Gastroesophageal sphincter (tissue), 4 donors: ENCODE data around the gene ENC1. TPM values are rescaled to one million over a fixed set of nuclear protein-coding genes. Genes with fewer than 3 reads are reported as not detected.
A peak's percentile ranks its signal among the peaks of the same experiment; 100 is the strongest.
"Not testable (repeated sequence)": the region's sequence is repeated elsewhere in the genome, so short reads cannot be mapped to it uniquely, and the experiment has no call there.

ENCODE experiments used
- ATAC-seq: fragments of 150-250 bp; one replicate; pipeline ENCODE4 v1.9.1; 2016; ENCODE audit warnings: mild to moderate bottlenecking, moderate library complexity
- H3K27ac ChIP-seq, 4 donors: fragments of 200-600 bp; sonication (generic) in 3 of 4; 1 replicate in 3 of 4; 2 replicates in 1 of 4; pipeline ENCODE4 v1.5.1; 2016 to 2019
- H3K27me3 ChIP-seq: fragments of 200-600 bp; sonication (generic); one replicate; pipeline ENCODE4 v1.5.1; 2019
- H3K36me3 ChIP-seq, 2 donors: fragments of 200-600 bp; sonication (generic); one replicate each; pipeline ENCODE4 v1.5.1; 2019; ENCODE audit warnings: control low read depth in 1 of 2
- H3K4me1 ChIP-seq, 3 donors: fragments of 200-600 bp; sonication (generic); 1 replicate in 2 of 3; 2 replicates in 1 of 3; pipeline ENCODE4 v1.5.1; 2016 to 2019; ENCODE audit warnings: control low read depth in 2 of 3
- H3K4me3 ChIP-seq, 2 donors: fragments of 200-600 bp; sonication (generic); one replicate each; pipeline ENCODE4 v1.5.1; 2019; ENCODE audit warnings: mild to moderate bottlenecking in 1 of 2, moderate library complexity in 1 of 2
- H3K9me3 ChIP-seq, 3 donors: fragments of 200-600 bp; sonication (generic); one replicate each; pipeline ENCODE4 v1.5.1; 2017 to 2019; ENCODE audit warnings: control low read depth in 2 of 3
- EP300 ChIP-seq: sonication (generic); formaldehyde crosslinking; IDR thresholded peaks from one replicate; pipeline ENCODE4 v1.6.1; 2017; ENCODE audit warnings: antibody characterized with exemption, mild to moderate bottlenecking
- POLR2A ChIP-seq, 2 donors: fragments of 450-650 bp; IDR thresholded peaks; one replicate each; pipeline ENCODE4 v1.6.1; 2017; ENCODE audit warnings: antibody characterized with exemption in 2 of 2, mild to moderate bottlenecking in 2 of 2, moderate library complexity in 1 of 2
- POLR2AphosphoS5 ChIP-seq: sonication (generic); formaldehyde crosslinking; IDR thresholded peaks from one replicate; pipeline ENCODE4 v1.6.1; 2017; ENCODE audit warnings: antibody characterized with exemption
- WGBS, 2 donors: methylation state at CpG; one replicate each; pipeline ENCODE4 v1.1.5; 2018; ENCODE audit warnings: low coverage in 1 of 2; 5-methylcytosine and 5-hydroxymethylcytosine counted together
- total RNA-seq, 4 donors: library from RNA; depleted of rRNA; stranded (reverse); fragments of >200 nt; gene quantifications; one replicate each; pipeline ENCODE4 v1.1.0, GENCODE V29; 2016
- TF ChIP-seq, protein P1 (sequence below), 4 experiments: fragments of 200-600 bp in 2 of 4; fragments of 450-650 bp in 2 of 4; sonication (generic) in 1 of 4; IDR thresholded peaks; one replicate each; pipeline ENCODE4 v1.5.1; 2017 to 2019; ENCODE audit warnings: antibody characterized with exemption in 4 of 4, mild to moderate bottlenecking in 2 of 4, moderate library complexity in 2 of 4

The ENC1 gene
- total RNA-seq, 4 donors from 2014 or later, result 4.0 to 14.2 (median 7.7) TPM

DNA sequence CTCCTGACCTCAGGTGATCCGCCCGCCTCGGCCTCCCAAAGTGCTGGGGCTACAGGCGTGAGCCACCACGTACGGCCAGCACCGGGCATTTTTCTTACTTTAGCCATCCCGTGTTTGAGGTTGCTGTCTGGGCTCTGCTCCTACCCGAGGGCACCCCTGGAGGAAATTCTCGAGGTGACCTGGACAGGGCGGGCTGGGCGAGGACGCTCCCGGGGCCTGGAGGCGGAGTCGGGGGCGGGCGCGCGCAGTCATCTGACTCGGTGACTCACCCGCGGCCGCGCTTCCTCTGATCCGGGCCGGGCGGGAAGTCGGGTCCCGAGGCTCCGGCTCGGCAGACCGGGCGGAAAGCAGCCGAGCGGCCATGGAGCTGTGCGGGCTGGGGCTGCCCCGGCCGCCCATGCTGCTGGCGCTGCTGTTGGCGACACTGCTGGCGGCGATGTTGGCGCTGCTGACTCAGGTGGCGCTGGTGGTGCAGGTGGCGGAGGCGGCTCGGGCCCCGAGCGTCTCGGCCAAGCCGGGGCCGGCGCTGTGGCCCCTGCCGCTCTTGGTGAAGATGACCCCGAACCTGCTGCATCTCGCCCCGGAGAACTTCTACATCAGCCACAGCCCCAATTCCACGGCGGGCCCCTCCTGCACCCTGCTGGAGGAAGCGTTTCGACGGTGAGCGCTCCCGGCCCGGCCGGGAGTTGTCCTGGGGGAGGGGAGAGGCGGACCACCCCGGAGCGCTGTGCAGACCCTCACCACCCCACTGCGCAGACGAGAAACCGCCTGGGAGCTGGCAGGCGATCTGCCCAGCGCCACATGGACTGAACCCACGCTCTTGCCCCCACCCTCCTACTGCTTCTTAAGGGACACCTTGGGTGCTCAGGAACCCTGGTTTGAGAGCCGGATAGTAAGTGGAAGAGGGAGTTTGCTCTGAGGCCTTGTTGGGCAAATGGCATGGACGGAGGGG lies 44.6 kb upstream of the ENC1 start, which contains the start of gene HEXB:
Gene HEXB, plus strand, starts transcription at position 334 of the 952 bp plus-strand sequence. Its CDS starts 28 bp downstream, at position 362.
- no peaks in the 10 kb centered on the region for H3K9me3 ChIP-seq
- peaks cover 0 to 33% (median 7%) of the 10 kb centered on the region in 3 donors for H3K4me1 ChIP-seq
- peak within 1 kb of the TSS; percentile 48 to 91 (median 89) for H3K27ac ChIP-seq
- H3K36me3 ChIP-seq, result peaks cover 0 to 14% of the 10 kb centered on the region in 2 donors
- TF ChIP-seq POLR2A (IDR thresholded peaks at IDR 0.05) (peak; percentile 83 to 86), EP300 (no peak), POLR2AphosphoS5 (peak; percentile 65)
- TF ChIP-seq, protein P1, sequence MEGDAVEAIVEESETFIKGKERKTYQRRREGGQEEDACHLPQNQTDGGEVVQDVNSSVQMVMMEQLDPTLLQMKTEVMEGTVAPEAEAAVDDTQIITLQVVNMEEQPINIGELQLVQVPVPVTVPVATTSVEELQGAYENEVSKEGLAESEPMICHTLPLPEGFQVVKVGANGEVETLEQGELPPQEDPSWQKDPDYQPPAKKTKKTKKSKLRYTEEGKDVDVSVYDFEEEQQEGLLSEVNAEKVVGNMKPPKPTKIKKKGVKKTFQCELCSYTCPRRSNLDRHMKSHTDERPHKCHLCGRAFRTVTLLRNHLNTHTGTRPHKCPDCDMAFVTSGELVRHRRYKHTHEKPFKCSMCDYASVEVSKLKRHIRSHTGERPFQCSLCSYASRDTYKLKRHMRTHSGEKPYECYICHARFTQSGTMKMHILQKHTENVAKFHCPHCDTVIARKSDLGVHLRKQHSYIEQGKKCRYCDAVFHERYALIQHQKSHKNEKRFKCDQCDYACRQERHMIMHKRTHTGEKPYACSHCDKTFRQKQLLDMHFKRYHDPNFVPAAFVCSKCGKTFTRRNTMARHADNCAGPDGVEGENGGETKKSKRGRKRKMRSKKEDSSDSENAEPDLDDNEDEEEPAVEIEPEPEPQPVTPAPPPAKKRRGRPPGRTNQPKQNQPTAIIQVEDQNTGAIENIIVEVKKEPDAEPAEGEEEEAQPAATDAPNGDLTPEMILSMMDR (IDR thresholded peaks at IDR 0.05), result peak in 2 of 4 experiments; percentile 6 to 13
- H3K4me3 ChIP-seq, result peak within 1 kb of the TSS; percentile 79 to 84
- peak; percentile 99 for ATAC-seq
- WGBS, 2 donors, result 0% methylated on average over 1 of the region's 78 CpGs; no CpG with 5 or more reads in 1 of the 2 donors
- H3K27me3 ChIP-seq, result no peaks in the 10 kb centered on the region

DNA sequence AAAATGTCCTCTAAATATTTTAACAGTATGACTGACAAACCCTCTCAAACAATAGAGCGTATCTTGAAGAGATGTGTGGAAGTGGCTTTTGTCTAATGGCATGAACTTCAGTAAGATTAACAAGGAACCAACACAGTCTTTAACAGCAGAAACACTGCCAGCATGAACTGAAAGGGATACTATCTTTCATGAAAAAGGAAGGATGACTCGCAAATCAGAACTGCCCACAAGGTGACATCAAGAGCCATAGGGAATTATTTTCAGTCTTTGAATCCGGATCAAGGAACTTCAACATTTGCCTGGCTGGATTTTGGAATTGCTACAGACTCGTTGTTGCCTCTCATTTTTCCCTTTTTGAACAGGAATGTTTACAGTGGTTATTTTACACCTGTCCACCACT lies 39.4 kb upstream of the ENC1 start:
- H3K27ac ChIP-seq, result no peak overlapping the region
- no peaks in the 10 kb centered on the region for H3K36me3 ChIP-seq
- H3K4me3 ChIP-seq, result no peak overlapping the region
- ATAC-seq, result no peak
- WGBS, 2 donors, result 59 to 80% methylated on average over 4 of the region's 4 CpGs
- no peaks in the 10 kb centered on the region for H3K9me3 ChIP-seq
- no peaks in the 10 kb centered on the region for H3K27me3 ChIP-seq
- H3K4me1 ChIP-seq, result peaks cover 0 to 8% (median 0%) of the 10 kb centered on the region in 3 donors
- TF ChIP-seq EP300, result no peak
- no peak for TF ChIP-seq POLR2AphosphoS5
- TF ChIP-seq, protein P1 (IDR thresholded peaks at IDR 0.05), result no peak
- TF ChIP-seq POLR2A (IDR thresholded peaks at IDR 0.05), result no peak

DNA sequence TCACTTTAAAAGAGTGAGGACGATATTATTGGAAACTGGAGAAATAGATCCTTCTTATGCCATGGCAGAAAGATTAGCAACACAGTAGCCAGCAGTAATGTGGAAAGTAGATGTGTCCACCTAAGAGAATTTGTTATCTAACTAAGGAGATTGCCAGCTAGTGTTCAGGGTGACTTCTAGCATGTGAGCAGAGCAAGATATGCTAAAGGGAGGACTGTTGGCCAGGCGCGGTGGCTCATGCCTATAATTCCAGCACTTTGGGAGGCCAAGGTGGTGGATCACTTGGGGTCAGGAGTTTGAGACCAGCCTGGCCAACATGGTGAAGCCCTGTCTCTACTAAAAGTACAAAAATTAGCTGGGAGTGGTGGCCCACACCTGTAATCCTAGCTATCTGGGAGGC lies 38.8 kb upstream of the ENC1 start:
- not testable (repeated sequence) for H3K9me3 ChIP-seq, H3K27me3 ChIP-seq, ATAC-seq, H3K4me1 ChIP-seq, H3K4me3 ChIP-seq, H3K27ac ChIP-seq, H3K36me3 ChIP-seq
- WGBS, 2 donors, result 86 to 87% methylated on average over 3 of the region's 3 CpGs

DNA sequence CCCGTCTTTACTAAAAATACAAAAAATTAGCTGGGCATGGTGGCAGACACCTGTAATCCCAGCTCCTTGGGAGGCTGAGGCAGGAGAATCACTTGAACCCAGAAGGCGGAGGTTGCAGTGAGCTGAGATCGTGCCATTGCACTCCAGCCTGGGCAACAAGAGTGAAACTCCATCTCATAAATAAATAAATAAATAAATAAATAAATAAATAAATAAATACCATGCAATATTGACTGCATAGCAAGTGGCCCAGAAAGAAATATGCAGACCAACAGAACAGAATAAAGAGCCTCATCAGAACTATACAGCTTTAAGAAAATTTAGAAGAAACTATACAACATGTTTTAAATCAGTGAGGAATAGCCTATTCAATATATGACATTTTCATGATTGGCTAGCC lies 37.6 kb upstream of the ENC1 start:
- not testable (repeated sequence) for ATAC-seq, H3K27me3 ChIP-seq, H3K9me3 ChIP-seq, H3K27ac ChIP-seq, H3K36me3 ChIP-seq, H3K4me3 ChIP-seq
- peaks cover 0 to 10% (median 0%) of the 10 kb centered on the region in 3 donors for H3K4me1 ChIP-seq
- 83 to 100% methylated on average over 2 to 3 of the region's 3 CpGs for WGBS, 2 donors

DNA sequence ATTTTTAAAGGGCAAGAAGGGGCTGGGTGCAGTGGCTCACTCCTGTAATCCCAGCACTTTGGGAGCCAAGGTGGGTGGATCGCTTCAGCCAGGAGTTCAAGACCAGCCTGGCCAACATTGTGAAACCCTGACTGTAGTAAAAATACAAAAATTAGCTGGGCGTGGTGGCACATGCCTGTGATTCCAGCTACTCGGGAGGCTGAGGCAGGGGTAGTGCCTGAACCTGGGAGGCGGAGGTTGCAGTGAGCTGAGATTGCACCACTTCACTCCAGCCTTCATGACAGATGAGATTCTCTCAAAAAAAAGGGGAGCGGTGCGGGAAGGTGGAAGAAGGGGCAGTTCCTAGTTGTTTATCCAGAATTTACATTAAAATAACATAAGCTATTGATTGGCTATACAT lies 35.9 kb upstream of the ENC1 start:
- not testable (repeated sequence) for ATAC-seq, H3K4me3 ChIP-seq, H3K36me3 ChIP-seq, H3K9me3 ChIP-seq, H3K27me3 ChIP-seq, H3K27ac ChIP-seq
- H3K4me1 ChIP-seq, result peaks cover 0 to 22% (median 0%) of the 10 kb centered on the region in 3 donors
- 93 to 100% methylated on average over 3 of the region's 6 CpGs for WGBS, 2 donors

DNA sequence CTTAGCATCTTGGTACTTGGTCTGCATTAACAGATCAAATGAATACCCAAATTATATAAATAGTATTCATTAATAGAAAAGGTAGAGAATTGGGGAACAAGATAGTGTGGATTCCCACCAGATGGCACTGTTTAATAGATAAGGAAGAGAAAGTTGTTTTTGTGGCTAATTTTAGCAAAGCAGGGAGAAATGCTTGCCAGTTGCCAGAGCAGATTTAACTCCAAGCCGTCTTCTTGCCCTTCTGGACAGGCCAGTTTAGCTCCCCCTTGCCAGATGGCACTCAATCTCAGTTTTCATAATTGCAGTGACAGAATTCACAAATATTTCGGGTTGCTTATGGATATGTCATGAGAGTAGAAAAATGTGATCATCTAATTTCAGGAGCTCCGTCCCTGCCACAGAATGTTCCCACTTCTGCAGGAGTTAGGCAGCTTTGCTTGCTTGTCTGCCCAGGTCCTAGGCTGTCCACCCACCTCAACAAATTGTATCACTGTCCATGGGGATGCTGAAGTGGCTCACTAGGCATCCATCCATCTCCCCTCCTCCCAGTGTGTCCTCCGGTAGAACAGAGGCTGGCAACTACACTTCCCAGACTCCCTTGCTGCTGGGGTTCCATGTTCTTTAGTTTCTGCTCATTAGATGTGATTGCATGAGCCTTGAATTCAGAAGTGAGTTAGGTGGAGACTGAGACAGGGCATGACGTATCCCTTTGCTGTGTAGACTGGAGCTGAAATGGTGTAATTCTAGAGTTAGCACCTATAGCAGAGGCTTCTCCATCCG lies 32.7 kb upstream of the ENC1 start:
- Histone ChIP-seq H3K9me3 (no peaks in the 10 kb centered on the region), H3K4me3 (peak overlapping the region; percentile 11 to 37), H3K27ac (peak overlapping the region in 3 of 4 donors; percentile 53 to 73 (median 67)), H3K27me3 (no peaks in the 10 kb centered on the region), H3K4me1 (peaks cover 0 to 22% (median 0%) of the 10 kb centered on the region in 3 donors), H3K36me3 (no peaks in the 10 kb centered on the region)
- ATAC-seq, result peak; percentile 71
- no peak for TF ChIP-seq POLR2AphosphoS5
- TF ChIP-seq, protein P1 (IDR thresholded peaks at IDR 0.05), result peak; percentile 27 to 69 (median 52)
- WGBS, 2 donors, result 12 to 15% methylated on average over 3 to 4 of the region's 6 CpGs
